Astrocyte of the hippocampus (primary cell): ENCODE data around the gene GALNT2.

Experiments used
- DNase-seq: peaks from one replicate; pipeline ENCODE4 v3.0.0; 2011; ENCODE audit warnings: low read depth, low spot score

GALNT2 gene

GRCh38 chr1:230112131-230112701 is 45.2 kb downstream of the GALNT2 start:
- DNase-seq = peak; percentile 41

DNA sequence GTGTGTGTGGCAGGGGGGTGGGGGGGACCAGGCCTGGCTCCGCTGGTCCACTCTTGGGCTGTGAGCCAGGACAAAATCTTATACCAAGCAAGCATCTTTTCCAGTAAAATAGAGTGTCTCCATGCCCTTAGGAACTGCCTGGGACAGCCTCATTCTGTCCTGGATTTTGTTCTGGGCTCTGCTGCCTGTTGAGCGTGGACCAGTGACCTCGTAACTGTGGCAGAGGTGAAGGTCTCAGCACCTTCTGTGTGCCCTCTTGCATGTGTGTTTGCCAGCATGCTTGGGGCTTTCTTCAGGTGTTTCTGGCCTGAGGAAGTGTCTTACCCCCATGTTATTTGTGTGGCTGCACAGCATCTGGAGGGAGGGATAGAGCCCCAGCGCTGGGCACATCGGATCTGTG is 45.7 kb downstream of the GALNT2 start:
- DNase-seq = no peak

DNA sequence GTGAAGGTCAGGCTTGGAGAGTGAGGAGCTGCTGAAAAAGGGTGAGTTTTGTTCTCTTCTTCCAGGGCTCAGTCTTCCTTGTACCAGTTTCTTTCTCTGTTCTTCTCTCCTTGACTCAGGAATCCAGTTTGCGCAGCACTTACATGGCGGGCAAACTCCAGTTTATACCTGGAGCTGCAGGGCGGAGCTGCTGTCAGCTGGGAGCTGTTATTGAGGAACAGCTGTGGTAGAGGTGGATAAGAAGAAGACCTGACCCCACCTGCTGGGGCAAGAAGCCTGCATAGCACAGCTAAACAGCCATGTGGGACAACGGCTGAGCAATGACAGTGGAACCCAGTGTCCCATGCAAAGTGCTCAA is 46.2 kb downstream of the GALNT2 start:
- DNase-seq = no peak

- peak; percentile 92 for DNase-seq
These were observed 46.7 kb downstream of the GALNT2 start for GRCh38 chr1:230113593-230114236.

DNA sequence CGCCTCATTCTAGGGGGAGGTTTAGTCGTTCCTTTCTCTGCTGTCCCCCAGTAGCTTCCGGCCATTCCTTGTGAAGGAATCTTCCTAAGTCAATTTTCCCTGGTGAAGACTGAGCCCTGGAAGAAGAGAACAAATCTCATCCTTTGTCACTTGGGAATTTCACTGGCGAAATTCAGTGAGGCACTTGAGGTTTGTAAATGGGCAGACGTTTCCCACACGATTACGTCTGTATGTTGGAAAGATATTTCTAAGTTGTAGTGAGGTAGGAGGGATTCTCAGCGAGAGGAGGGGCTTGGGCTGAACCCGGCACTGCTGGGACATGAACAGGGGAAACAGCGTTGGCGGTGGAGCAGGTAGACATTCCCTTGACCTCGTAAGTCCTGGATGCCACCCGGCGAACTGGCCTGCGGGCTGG is 47.2 kb downstream of the GALNT2 start:
- DNase-seq = peak; percentile 59

- no peak for DNase-seq
These were observed 50.7 kb downstream of the GALNT2 start for GRCh38 chr1:230117694-230118093.

- DNase-seq = no peak
These were observed 52.3 kb downstream of the GALNT2 start for GRCh38 chr1:230119340-230119739.

GRCh38 chr1:230120289-230120920 is 53.4 kb downstream of the GALNT2 start:
- no peak for DNase-seq

- no peak for DNase-seq
These were observed 53.9 kb downstream of the GALNT2 start for GRCh38 chr1:230120921-230121381.

GRCh38 chr1:230121950-230122349 is 54.9 kb downstream of the GALNT2 start:
- DNase-seq = no peak

DNA sequence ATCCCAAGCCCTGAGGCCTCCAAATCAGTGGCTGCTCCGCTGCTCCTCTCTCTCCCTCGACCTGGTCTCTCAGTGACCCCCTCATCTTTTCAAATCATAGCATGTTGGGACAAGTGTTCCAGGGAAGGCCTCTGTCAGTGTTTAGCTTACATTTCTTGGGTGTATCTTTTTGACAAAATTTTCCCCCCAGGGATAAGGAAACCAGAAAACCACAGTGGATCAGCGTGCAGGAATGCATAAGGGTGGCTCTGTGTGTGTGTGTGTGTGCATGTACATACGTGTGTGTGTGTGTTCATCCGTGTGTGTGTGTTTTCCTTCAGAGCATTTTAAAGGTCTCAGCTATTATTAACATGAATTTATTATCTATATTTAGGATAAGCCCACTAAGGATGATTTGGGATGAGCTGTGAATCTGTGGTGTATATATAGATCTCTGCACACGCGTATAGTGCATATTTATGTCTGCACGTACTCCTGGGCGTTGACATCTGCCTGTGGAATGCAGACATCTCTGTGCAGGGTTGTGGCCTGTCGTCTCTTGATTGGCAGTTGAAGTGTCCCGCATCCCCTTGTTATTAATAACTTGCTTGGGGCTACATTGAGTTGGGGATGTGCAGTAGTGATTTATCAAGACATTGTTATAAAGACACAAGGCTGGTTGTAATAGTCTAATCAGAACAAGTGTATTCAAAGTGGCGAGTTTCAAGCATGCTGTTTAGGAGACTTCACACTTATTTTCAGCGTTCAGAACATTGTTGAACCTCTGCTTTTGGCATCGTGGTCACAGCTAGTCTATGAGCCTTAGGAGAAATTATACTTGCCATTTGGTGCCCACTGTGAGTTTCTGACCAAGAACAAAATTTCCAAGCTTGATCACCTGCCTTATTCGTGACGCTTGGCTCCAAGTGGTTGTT is 55.6 kb downstream of the GALNT2 start:
- no peak for DNase-seq

DNA sequence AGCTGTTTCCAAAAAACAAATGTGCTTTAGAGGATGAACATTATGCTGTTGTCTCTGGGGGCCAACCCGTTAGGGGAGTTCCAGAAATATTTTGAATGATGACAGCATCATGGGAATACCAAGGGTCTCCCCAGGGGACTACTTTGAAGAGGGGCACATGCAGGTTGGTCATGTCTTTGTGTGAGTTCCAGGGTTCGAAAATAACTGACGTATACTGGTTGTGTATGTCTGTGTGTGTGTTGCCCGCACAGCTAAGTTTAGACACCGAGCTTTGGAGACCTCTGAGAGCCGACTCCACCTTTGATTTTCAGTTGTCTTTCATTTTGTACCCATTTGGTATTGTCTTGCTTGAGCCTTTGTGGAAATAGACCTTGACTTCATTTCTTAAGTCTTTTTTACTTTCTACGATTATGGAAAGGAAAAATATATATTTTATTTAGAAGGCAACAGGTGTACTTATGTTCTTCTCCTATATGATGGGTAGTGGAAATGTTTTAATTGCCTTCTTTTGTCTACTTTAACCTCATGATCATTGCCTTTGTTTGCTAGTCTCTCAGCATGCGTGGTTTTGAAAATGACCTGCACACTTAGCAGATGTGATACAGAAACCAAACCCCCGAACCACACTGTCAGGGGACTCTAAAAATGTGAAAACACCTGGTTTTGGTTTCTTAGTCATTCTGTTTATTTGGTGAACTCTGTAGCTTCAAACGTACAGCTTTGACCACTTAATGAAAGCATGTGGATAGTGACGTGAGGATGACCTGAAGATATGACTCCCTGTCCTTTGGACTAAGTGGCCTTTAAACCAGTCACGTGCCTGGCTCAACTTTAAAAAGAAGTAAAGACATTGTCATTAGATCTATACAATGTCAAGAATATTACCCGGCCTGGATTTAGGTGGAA is 56.5 kb downstream of the GALNT2 start:
- DNase-seq = no peak

DNA sequence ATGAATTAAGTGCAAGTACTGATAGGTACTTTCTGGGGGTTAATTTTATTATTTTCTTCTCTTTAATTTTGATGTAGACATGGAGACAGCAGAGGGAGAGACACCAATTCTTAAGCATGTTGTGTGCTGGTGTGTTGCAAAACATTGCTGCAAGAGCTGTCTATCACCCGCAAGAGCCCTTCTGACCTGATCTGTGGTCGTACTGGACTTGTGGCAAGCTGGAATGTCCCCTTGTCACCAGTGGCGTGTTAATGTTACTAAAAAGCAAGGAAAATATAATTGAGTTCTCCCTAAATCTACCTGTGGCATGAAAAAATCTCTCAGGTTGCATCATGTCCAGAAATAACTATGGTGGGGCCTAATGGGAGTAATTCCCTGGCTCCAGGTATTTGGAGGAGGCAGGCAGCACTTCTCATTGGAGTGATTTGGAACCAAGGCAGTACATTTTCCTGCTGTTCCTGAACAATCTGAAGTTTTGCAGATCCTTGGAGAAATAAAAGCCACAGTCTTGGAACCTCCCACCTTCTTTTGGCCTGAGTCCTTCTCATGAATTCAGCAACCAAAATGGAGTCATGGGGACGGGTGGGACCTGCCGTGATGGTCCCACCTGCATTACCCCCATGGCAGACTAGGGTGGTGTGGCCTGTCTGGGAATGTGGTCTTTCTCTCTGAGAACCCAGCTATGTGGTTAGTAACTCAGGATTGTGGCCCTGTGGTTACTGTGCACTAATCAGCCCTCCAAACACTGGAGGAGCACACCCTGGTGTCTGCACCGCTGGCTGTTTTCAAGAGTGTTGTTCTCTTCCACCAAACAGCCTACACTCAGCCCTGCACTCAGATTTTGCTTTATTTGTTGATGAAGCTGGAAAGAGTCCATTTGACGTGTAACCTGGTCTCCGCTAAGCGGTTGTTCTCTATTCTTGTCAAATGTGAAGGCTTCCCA is 57.4 kb downstream of the GALNT2 start:
- DNase-seq = peak; percentile 84

DNA sequence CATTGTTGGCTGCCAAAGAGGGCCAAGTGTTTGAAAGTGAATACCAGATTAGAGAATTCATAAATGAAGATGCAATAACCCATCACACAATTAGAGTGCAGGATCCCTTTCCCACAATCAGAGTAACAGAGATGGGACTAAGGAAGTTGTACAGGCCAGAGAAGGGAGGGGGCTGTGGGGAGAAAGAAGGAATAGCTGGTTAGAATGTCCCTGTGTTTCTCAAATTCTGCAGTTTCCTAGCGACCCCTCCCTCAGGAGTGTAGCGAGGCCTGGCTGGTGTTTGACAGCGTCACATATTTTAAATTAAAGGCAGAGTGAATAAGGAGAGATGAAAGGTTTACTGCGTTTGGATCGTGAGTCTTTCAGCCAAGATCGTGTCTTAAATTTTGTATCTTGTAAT is 58.1 kb downstream of the GALNT2 start:
- no peak for DNase-seq

- no peak for DNase-seq
These were observed 58.8 kb downstream of the GALNT2 start for GRCh38 chr1:230125640-230126528.

- no peak for DNase-seq
These were observed 59.6 kb downstream of the GALNT2 start for GRCh38 chr1:230126529-230127104.

GRCh38 chr1:230127105-230128054 is 60.3 kb downstream of the GALNT2 start:
- DNase-seq = no peak
